SH-SY5Y (cell line): ENCODE data around the gene PPP1R26.

ENCODE experiments used
- GATA2 ChIP-seq: IDR thresholded peaks from 2 replicates; pipeline ENCODE4 v1.6.1; 2011; ENCODE audit warnings: mild to moderate bottlenecking, low read depth, low read length
- GATA3 ChIP-seq: IDR thresholded peaks from 2 replicates; pipeline ENCODE4 v1.6.1; 2011; ENCODE audit warnings: low read depth, mild to moderate bottlenecking, low read length, moderate library complexity

GRCh38 chr9:135502873-135503321 lies 23.3 kb downstream of the PPP1R26 start:
- TF ChIP-seq GATA3 (no peak), GATA2 (no peak)
